GM18858 (cell line): Measurements from ENCODE around the gene MYOD1.

Experiments
- ATAC-seq: cut with Tn5 transposase; IDR thresholded peaks from one replicate; pipeline ENCODE4 v1.9.1; 2021; ENCODE audit not compliant: unreplicated experiment

Gene MYOD1

DNA sequence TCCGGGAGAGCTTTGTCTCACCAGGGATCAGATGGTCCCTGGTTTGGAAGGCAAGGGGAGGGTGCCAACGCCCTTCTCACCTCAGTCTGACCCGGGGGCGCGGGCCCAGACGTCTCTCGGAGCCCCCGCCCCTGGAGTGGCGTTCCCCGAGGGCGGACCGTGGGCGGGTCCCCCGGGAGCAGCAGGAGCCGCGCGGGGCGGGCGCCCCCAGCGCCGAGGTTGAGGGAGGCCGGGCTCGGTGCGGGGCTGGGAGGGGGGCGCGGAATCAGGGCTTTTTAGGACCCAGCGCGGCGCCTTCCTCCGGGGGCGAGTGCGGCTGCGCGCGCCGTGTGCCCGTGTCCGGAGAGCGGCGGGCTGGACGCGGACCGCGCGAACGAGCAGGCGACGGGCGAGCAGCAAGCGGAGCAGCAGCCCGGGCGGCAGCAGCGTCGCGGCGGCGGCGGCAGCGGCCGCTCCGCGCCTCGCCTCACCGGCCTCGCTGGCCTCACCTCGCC, 15.1 kb downstream of the MYOD1 start, which contains the start of gene KCNC1:
KCNC1 (plus strand) TSS at position 364 of the 494 bp plus-strand sequence. CDS start 1,222 bp downstream, outside the sequence.
- ATAC-seq: no peak

DNA sequence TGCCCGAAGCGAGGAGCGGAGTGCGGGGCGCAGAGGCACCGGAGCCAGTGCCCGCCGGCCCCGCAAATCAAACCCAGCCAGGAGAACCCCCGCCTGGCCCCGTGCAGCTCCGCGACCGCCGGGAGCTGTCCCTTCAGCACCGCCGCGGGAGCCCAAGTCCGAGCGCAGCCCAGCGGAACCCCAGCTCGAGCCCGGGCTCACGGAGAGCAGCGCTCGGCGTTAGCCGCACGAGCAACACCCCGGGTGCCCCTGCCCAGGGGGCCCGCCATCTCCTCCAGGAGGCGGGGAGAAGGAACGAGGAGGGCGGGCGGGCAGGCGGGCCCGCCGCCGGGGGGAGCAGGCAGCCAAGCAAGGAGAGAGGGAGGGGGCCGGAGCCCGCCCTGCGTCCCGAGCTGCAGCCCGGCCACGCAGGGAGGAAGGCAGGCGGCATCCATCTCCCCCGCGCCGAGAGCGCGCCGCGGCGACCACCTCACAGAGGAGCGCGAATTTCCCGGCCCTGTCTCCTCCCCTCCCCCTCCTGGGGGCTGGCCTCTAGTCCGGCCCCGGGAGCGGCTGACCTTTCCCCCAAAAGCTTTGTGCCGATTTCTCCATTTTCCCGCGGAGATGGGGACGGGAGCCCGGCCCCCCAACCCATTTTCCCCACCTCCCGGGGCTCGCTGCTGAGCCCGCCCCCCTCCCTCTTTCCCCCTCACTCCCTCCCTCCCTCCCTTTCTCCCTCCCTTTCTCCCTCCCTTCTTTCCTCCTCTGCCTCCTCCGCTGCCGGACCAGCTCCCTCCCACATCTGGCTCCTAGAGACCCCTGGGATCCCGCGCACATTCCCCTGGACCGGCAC, 15.8 kb downstream of the MYOD1 start:
- ATAC-seq: no peak

DNA sequence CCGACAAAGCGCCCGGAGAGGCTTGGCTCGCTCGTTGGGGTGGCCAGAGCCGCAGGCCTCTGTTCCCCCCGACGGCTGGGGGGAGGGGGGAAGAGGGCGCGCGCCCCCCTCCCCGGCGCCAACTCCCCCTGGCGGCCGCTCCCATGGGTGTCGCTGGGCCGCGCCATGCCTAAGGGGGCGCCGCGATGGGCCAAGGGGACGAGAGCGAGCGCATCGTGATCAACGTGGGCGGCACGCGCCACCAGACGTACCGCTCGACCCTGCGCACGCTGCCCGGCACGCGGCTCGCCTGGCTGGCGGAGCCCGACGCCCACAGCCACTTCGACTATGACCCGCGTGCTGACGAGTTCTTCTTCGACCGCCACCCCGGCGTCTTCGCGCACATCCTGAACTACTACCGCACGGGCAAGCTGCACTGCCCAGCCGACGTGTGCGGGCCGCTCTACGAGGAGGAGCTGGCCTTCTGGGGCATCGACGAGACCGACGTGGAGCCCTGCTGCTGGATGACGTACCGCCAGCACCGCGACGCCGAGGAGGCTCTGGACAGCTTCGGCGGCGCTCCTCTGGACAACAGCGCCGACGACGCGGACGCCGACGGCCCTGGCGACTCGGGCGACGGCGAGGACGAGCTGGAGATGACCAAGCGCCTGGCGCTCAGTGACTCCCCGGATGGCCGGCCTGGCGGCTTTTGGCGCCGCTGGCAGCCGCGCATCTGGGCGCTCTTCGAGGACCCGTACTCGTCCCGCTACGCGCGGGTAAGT, 16.6 kb downstream of the MYOD1 start:
- ATAC-seq: no peak

DNA sequence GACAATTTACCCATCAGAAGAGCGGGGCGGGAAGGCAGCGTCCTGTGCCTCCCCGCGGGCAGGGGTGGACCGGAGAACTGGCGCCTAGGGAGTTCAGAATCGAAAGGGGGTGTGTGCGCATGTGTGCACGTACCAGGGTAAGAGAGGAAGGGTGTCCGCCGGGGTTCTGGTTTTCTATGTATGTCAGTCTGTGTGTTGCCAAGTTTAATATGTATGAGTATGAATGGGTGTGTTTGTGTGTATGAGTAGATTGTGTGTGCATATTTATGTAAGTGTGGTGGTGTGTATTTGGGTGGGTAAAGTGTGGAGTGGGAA, 17.2 kb downstream of the MYOD1 start:
- ATAC-seq: no peak

DNA sequence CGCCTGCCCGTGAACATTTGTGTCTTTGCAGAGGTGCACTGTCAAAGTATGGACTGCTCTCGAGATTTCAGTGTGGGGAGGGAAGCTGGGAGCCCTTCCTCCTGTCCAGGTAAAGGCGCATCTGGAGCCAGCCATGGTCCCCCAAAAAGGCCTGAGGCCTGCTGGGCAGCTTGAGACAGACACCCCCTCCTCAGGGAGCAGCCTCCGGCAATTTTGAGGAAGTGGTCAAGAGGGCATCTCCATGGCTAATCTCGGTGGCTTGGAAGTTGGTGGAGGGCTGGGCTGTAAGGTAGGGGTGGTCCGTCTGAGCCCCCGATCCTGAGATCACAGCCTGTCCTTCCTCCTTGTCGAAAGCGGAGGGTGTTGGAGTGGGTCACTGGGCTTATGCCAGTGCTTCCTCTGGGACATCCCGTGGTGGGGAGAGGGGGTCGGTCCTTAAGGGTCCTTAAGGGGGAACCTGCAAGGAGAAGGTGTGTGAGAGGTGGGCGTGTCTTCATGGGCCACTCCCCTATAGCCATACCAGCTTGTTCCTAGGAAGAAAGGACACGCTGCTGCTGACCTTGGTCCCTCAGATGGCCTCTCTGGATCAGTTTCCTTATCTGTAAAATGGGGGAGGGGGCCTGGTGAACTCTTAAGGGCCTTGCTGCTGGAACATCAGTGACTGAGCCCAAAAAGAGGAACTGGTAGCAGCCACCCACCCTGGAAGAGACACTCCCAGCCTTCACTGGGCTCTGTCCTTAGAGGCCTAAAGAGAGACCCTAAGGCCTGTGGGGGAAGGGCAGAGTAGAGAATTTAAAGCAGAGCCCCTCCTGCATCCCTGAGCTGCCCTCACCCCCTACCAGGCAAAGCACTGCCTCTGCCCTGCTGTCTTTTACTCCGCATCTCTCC, 17.8 kb downstream of the MYOD1 start:
- ATAC-seq: no peak

DNA sequence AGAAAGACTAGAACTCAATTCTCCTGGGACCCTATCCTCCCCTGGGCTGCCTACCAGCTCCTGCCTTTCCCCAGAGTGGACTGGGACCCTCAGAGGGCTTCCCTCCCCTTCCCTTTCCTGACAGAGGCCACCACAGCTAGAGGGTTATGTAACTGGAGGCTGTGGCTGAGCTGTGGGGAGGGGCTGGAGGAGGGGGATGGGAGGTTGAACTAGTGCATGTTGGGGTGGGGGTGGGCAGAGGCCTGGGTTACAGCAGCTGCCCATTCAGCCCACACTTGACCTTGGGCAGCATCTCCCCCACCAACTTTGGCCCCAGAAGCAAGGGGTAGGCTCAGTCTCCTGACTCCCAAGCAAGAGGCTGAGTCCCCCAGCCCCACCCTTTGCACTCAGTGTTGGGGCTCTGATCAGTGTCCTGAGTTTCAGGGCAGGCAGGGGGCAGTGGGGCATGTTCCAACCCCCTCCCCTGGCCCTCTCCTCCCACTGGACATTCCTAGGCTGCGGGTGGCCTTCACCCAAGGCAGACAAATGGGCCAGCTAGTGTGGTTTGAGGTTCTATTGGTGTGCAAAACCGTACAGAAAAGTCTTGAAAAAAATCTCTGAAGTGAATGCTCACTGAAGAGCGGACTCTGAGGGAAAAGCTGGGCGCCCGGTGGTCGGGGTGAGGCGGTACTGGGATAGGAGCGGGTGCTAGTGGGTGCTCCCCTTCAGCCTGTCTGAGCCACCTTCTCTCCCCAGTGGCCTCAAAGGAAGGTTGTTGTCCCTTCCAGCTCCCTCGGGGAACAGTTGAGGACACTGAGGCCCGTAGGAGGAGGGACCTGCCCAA, 19.0 kb downstream of the MYOD1 start:
- no peak for ATAC-seq

DNA sequence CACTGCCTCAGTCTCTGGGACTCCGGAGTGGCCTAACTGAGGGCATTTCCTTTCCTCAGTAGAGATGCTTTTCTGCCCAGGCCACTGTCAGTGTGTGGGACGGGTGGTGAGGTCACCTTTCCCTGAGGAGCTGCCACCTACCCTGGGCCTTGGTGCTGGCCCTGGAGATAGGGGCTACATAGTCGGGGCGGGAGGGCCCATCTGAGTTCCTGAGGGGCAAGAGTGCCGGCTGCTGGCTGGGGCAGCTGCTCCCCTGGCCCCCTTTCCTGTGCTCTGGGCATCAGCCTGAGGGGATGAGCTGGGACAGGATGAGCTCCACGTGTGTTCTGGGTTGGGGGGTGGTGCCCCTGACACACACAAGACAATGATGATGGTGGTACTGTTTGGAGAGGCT, 20.6 kb downstream of the MYOD1 start:
- no peak for ATAC-seq

DNA sequence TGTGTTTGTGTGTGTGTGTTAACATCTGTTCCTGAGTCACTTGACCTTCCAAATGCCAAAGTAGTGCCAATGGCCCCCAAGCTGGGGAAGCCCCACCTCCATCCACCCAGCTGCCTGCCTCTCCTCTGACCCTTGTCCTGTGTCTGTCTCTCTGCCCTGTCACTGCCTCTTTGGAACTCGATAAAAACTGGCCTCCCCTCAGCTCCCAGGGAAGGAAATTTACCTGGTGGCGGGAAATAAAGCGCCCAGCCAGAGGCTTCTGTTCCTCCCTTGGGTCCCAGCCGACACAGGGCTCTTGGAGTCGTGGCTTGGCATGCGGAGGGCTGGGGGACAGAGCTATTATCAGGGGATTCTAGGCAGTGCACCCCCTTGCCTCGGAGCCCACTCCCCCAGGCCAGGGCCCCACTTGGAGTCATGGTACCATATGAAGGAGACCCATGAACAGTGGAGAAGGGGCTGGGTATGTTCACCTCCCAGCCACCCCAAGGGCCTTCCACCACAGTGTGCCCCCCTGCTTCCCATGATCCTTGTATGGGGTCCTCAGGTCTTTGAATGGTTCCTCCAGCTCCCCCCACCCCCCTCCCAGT, 21.4 kb downstream of the MYOD1 start:
- ATAC-seq: no peak

DNA sequence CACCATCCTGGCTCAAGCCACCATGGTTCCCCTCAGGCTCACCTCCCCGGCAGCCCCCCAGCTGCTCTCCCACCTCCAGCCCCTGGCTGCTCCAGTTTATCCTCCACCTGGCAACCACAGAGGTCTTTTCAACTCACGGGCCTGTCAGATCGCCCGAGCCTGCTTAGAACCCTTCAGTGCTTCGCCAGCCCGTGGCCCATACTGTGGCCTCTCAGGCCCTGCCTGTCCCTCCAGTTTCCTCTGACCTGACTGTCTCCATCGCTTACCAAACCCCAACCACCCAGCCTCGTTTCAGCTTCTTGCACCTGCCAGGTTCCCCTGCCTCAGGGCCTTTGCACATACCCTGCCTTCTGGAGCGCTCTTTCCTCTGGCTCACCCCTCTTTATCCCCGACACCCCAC, 22.1 kb downstream of the MYOD1 start:
- ATAC-seq: no peak

DNA sequence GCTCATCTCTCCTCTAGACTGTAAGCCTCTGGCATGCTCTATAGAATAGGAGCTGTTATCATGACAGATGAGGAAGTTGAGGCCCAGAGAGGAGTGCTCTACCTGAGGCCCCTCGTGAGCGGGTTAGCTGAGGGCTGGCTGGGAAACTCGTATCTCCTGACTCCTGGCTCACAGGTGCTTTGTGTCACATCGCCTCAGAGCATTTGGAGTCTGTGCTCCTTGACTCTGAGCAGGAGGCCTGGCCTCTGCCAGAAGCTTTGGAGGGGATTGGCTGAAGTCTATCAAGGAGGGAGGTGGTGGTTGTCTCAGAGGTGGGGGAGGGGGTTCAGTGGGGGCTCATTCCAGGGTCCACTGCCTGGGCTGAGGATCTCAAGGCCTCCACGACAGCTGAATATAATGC, 22.6 kb downstream of the MYOD1 start:
- ATAC-seq: no peak

DNA sequence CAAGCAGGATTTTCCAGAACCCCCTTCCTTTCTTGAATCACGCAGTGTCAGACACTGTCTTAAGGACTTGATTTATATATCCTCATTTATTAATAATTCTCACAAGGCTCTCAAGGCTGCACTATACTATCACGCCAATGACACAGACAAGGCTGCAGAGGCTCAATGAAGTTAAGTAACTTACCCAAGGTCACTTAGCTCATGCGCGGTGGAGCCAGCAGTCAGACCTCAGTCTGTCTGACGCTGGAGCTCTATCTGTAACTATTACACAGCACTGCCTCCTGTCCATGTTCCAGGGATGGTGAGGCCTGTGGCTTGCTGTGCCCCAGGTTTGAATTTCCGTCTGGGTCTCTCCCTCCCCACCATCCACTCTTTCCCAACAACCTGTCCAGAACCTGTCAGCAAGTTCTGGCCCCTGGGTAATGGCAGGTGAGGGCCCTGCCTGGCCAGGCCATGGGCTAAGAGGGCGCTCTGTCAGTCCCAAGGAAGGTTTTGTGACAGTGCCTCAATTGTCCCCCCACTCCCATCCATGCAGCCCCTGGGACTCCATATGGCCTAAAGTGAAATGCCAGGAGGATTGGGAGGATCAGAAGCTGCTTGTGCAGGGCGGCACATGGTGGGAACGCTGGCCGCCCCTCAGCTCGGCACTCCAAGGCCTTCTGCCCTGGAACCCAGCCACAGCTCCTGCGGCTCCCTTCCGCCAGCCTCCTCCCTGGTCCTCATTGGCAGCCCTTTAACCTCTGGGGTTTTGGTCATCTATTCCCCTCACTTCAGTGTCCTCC, 23.8 kb downstream of the MYOD1 start:
- ATAC-seq: no peak

DNA sequence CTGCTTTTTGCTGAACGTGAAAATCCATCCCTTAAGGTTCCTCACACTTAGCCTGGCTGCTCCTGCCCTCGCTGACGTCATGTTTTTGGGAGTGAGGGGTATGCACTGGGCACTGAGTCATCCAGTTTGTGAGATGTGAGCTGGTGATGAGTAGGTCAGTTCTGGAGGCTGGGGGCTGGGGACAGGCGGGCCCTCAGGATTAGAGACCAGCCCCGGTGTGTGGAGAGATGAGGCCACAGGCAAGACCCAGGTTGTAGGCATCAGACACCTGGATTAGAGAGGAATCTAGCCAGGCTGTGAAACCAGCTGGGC, 24.4 kb downstream of the MYOD1 start:
- ATAC-seq: no peak

DNA sequence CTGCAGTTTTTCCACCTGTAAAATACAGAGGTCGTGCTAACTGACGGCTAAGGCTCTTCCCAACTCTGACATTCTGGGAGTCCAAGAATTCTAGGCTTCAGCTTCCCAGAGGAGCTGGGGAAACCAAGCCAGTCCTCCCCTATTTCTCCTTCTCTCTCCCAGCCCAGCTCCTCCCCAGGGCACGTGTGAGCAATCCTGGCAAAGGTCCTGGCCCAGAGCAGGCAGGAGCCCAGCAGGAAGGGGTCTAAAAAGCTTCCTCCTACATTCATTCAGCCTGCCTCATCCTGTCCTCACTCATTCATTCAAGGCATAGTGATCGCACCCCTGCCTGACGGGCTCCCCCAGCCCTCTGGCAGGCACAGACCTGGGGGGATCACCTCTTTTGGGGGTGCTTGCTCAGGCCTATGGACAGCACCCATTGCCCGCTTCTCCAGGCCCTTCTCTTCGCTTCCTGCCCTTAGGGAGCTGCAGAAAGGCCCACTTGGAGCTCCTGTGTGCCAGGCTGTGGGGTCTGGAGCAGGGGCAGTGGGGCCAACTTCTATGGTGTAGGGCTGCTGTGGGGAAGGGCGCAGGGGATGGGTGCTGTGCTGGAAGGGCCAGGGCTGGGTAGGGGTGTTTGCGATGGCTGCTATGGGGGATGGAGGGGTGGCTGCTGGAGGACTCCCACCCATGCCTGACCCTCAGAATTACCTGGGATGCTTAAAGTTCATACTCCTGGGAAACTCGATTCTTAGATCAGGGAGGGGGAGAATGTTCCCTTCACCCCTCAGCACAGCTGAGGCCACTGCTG, 25.0 kb downstream of the MYOD1 start:
- ATAC-seq: no peak

DNA sequence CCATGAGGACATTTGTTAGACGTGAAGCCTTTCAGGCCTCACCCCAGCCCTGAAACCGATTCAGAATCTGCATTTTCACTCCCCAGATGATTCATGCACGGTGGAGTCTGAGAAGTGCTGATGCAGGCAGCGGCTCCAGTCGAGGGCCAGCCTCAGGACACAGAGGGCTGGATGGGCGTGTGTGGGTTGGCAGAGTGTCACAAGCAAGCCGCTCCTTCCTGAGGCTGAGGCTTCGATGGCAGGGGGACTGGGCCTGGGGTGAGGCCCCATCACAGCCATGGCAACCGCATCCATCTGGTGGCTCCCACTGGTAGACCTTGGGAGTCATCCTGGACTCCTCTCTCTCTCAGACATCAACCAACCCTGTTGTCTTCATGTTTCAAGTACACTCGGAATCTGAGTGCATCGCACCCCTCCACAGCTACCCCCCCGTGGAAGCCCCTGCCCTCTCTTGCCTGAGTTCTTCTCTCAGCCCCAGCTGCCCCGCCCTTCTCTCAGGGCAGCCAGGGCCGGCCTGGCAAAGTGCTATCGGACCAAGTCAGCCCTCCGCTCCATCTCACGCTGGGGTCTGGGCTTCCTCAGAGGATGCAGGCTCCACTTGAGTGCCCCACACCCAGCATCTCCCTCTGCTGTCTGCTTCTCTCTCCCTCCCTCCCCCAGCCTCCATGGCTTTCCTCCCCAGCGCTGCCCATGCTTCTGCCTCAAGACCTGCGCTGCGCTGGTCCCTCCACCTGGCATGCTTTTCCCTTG, 25.8 kb downstream of the MYOD1 start:
- no peak for ATAC-seq

DNA sequence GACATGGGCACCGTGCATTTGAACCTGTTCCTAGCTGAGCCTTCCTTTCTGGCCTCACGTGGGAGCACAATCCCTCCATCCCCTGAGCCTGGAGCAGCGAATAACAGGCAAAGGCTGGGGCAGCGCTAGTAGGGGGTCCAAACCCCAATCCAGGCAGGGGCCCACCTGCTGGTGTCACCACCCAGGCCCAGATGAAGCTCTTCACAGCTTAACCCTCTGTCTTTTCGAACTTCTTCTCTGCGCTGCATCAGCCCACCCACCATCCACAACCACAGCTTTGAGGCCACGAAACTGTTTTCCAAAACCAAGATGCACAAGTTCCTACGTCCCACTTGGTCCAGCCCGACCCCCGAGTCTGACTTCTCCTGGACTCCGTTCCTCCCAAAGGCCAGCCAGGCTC, 26.7 kb downstream of the MYOD1 start:
- ATAC-seq: no peak

DNA sequence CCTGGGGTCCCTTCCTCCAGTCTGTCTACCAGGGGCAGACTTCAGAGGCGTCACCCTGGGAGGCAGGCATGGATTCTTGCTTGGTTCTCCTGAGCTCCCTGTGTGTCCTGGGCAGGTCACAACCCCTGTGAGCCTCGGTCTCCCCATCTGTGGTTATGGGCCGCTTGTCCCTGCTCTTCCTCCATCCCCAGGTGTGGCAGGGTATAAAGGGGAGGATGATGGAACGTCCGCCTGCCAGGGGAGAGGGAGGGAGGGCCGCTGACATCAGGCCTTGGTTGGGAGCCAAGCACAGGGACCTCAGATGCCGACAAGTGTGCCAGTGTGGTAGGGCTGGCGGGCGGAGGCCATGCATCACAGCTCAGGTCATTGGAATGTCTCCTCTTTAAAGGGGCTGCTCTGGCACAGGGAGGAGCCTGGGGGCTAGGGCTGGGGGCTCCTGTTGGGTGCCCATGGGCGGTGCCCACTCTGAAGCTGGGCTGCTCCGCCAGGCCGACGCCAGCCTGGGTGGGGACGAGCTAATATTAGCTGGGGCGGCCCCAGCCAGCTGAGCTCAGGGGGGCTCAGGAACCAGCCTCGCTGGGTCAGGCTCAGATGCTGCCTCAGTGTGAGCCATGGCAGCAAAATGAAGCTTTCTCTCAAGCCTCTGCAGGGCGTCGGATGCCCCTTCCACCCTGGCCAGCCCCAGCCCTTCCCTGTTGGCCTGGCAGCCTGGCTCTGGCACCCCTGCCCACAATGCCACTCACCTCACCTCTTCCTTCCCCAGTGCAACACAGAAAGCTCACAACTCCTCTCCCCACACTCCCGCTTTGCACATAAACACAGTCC, 28.0 kb downstream of the MYOD1 start:
- ATAC-seq: no peak

DNA sequence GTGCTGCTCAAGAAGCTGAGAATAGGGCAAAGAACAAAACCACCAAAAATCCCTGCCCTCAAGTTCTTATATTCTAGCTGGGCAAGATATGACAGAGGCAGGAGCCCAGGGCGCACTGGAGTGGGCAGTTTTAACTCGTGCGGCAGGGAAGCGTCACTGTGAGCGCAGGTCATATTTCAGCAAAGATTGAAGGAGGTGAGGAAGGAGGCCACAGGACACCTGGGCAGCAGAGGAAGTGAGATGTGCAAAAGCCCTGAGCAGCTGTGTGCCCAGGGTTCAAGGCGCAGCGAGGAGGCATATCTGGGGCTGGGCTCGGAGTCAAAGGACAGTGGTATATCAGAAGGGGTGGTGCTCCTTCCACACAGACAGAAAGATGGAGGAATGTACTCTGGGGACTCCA, 28.7 kb downstream of the MYOD1 start:
- no peak for ATAC-seq
